ENCODE results near the gene HOXA4. TPM values are rescaled to one million over a fixed set of nuclear protein-coding genes. Genes with fewer than 3 reads are reported as not detected.

Gene HOXA4
- total RNA-seq, 1 donor, result 0.72 TPM

DNA sequence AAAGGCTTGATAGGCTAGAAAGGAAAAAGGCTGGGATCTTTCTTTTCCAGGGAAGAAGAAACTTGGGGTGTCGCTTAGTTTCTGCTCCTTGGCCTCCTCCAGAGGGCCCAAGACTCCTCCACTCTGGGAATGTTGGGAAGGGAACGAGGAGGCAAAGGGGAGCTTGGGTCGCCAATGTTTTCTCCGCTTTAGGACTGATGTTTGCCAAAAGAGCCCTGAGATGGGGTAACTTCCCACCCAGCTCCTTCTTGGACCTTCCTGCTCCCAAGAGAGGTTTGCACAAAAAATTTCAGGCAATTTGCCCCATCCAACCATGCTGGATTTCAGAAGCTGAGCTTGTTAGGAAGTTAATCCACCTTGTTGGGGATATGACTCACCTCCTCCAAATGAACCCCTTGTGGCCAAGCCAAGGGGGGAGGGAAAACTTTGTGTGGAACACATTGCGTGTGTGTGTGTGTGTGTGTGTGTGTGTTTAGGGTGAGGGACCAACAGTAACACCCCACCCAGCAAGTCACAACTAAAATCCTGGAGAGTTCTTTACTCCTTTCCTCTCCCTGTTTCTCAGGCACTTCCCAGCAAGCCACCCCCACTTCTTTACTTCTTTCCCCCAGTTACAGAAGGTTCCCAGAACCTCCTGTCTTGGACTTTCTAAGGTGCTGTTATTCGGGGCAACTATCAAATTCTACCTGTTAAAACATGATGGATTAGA is 19.4 kb downstream of the HOXA4 start:
- Histone ChIP-seq H3K4me1 (ENCODE audit: insufficient read depth, low read length) (peaks cover 49% of the 10 kb centered on the region), H3K27me3 (ENCODE audit: insufficient read depth, low read length) (no peaks in the 10 kb centered on the region), H3K27ac (ENCODE audit: low read depth, low read length) (peak overlapping the region; percentile 97), H3K4me3 (ENCODE audit: insufficient read depth, low read length) (peak overlapping the region; percentile 60), H3K36me3 (ENCODE audit: insufficient read depth, low read length) (peaks cover 2% of the 10 kb centered on the region), H2AFZ (ENCODE audit: low read length) (peak overlapping the region; percentile 70), H3K9me3 (ENCODE audit: low read depth, low read length) (no peaks in the 10 kb centered on the region), H3K4me2 (ENCODE audit: insufficient read depth, low read length) (peak overlapping the region; percentile 89), H3K79me2 (ENCODE audit: insufficient read depth, low read length) (peaks cover 24% of the 10 kb centered on the region), H4K20me1 (ENCODE audit: insufficient read depth, low read length) (peaks cover 9% of the 10 kb centered on the region)
- peak; percentile 97 for DNase-seq (ENCODE audit: insufficient read length, low spot score, missing footprints)
- TF ChIP-seq, protein P1, sequence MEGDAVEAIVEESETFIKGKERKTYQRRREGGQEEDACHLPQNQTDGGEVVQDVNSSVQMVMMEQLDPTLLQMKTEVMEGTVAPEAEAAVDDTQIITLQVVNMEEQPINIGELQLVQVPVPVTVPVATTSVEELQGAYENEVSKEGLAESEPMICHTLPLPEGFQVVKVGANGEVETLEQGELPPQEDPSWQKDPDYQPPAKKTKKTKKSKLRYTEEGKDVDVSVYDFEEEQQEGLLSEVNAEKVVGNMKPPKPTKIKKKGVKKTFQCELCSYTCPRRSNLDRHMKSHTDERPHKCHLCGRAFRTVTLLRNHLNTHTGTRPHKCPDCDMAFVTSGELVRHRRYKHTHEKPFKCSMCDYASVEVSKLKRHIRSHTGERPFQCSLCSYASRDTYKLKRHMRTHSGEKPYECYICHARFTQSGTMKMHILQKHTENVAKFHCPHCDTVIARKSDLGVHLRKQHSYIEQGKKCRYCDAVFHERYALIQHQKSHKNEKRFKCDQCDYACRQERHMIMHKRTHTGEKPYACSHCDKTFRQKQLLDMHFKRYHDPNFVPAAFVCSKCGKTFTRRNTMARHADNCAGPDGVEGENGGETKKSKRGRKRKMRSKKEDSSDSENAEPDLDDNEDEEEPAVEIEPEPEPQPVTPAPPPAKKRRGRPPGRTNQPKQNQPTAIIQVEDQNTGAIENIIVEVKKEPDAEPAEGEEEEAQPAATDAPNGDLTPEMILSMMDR (IDR thresholded peaks at IDR 0.05; ENCODE audit: extremely low read depth, low read depth, low read length), result no peak

DNA sequence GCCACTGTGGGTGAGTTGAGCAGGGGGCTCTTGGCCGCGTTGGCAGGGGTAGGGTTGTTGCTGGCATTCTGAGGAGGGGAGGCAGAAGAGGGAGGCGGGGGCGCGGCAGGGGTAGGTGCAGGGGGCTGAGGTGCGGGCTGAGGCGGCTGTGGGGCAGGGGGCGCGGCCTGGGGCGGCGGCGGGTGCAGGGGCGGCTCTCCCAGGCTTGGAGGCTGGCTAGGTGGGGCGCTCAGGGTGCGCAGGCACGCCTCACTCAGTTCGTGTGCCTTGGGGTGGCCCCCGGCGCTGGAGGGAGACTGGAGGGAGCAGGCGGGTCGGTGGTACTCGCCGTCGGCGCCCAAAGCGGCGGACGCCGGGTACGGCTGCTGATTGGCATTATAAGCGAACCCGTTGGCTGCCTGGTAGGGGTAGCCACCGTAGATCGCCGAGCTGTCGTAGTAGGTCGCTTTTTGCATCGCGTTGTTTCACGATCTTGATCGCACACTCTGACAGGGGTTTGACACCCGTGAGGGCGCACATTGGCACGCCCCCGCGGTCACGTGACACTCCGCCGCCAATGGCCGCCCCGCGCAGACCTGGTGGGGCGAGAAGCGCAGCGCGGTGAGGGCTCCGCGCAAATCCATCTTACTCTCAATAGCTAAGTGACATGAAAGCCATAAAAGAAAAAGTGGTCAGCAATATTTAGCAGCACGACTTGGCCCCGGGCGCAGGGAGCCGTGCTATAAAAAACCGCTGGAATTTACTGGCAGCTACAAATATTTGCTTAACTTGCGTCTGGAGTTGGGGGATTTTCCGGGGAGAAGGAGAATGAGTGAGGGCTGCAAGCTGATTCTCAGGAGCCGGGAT is 20.1 kb downstream of the HOXA4 start:
- Histone ChIP-seq H4K20me1 (ENCODE audit: insufficient read depth, low read length) (peaks cover 9% of the 10 kb centered on the region), H3K4me2 (ENCODE audit: insufficient read depth, low read length) (peak overlapping the region; percentile 89), H3K4me1 (ENCODE audit: insufficient read depth, low read length) (peaks cover 45% of the 10 kb centered on the region), H3K9me3 (ENCODE audit: low read depth, low read length) (no peaks in the 10 kb centered on the region), H3K36me3 (ENCODE audit: insufficient read depth, low read length) (no peaks in the 10 kb centered on the region), H3K79me2 (ENCODE audit: insufficient read depth, low read length) (peaks cover 19% of the 10 kb centered on the region), H3K27ac (ENCODE audit: low read depth, low read length) (peak overlapping the region; percentile 97), H3K4me3 (ENCODE audit: insufficient read depth, low read length) (peak overlapping the region; percentile 60), H2AFZ (ENCODE audit: low read length) (peak overlapping the region; percentile 70), H3K27me3 (ENCODE audit: insufficient read depth, low read length) (no peaks in the 10 kb centered on the region)
- DNase-seq (ENCODE audit: insufficient read length, low spot score, missing footprints), result peak; percentile 97
- TF ChIP-seq, protein P1 (IDR thresholded peaks at IDR 0.05; ENCODE audit: extremely low read depth, low read depth, low read length), result no peak

DNA sequence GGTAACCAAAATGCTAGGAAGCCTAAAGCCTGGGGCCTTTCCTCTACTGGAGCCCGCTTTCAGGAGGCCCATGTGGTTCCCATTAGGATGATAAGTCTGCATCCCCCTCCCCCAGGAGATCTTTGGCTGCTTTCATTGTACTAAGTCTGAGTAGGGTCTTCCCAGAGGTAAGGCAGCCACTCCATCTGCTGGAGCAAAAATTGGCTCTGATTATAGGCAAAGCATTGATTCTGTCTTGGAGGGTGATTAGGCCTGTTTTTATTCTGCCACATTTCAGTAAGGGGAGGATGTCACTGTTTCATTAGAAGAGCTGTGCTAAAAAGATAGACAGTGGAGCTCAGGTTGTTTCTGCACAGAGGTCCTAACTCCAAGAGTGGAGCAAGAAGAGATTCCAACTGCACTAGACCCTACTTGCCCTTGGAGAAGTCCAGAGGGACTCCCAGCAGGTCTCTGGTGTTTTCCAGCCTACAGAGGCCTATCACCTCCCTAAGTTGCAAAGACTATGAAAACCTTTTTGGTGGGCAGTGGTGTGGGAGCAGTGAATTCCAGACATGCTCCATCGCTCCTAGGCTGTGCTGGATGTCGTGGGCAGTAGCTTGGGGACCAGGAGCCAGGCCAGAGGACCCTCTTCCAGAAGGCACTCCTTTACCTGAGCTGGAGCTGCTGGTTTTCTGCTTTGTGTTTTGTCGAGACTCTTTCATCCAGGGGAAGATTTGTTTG is 20.9 kb downstream of the HOXA4 start:
- H3K27me3 ChIP-seq (ENCODE audit: insufficient read depth, low read length), result no peaks in the 10 kb centered on the region
- no peak overlapping the region for H3K27ac ChIP-seq (ENCODE audit: low read depth, low read length)
- H3K9me3 ChIP-seq (ENCODE audit: low read depth, low read length), result no peaks in the 10 kb centered on the region
- peaks cover 18% of the 10 kb centered on the region for H3K79me2 ChIP-seq (ENCODE audit: insufficient read depth, low read length)
- peaks cover 46% of the 10 kb centered on the region for H3K4me1 ChIP-seq (ENCODE audit: insufficient read depth, low read length)
- peak; percentile 79 for DNase-seq (ENCODE audit: insufficient read length, low spot score, missing footprints)
- H2AFZ ChIP-seq (ENCODE audit: low read length), result no peak overlapping the region
- peaks cover 5% of the 10 kb centered on the region for H4K20me1 ChIP-seq (ENCODE audit: insufficient read depth, low read length)
- TF ChIP-seq, protein P1 (IDR thresholded peaks at IDR 0.05; ENCODE audit: extremely low read depth, low read depth, low read length), result no peak
- H3K4me3 ChIP-seq (ENCODE audit: insufficient read depth, low read length), result no peak overlapping the region
- H3K36me3 ChIP-seq (ENCODE audit: insufficient read depth, low read length), result no peaks in the 10 kb centered on the region
- H3K4me2 ChIP-seq (ENCODE audit: insufficient read depth, low read length), result no peak overlapping the region
